Liver (tissue), 3 donors: ENCODE measurements around the gene CDH4.

Experiments used
- CTCF ChIP-seq: fragments of 150-350 bp; IDR thresholded peaks from 2 replicates; pipeline ENCODE4 v1.5.1; 2017; ENCODE audit warnings: improper control_type of control experiment, low read depth, low read length; ENCODE audit not compliant: missing input control
- GABPA ChIP-seq, 2 donors: IDR thresholded peaks in 1 of 2; conservative IDR thresholded peaks in 1 of 2; 2 replicates each; pipeline ENCODE4 v1.6.1; 2016; ENCODE audit warnings: antibody characterized with exemption in 2 of 2, mild to moderate bottlenecking in 1 of 2, moderate library complexity in 1 of 2
- JUND ChIP-seq, 2 donors: IDR thresholded peaks; 2 replicates each; pipeline ENCODE4 v1.6.1; 2016; ENCODE audit warnings: antibody characterized with exemption in 2 of 2
- MAX ChIP-seq: IDR thresholded peaks from 2 replicates; pipeline ENCODE4 v1.6.1; 2016; ENCODE audit warnings: antibody characterized with exemption
- NR2F2 ChIP-seq: IDR thresholded peaks from 2 replicates; pipeline ENCODE4 v1.6.1; 2016; ENCODE audit warnings: antibody characterized with exemption
- RAD21 ChIP-seq, 2 donors: IDR thresholded peaks; 2 replicates each; pipeline ENCODE4 v1.6.1; 2016; ENCODE audit warnings: antibody characterized with exemption in 2 of 2, mild to moderate bottlenecking in 2 of 2
- RXRA ChIP-seq, 2 donors: IDR thresholded peaks; 2 replicates each; pipeline ENCODE4 v1.6.1; 2017 to 2018; ENCODE audit warnings: antibody characterized with exemption in 2 of 2, mild to moderate bottlenecking in 1 of 2
- TAF1 ChIP-seq: conservative IDR thresholded peaks from 2 replicates; pipeline ENCODE4 v1.6.1; 2016; ENCODE audit warnings: antibody characterized with exemption, mild to moderate bottlenecking
- YY1 ChIP-seq: IDR thresholded peaks from 2 replicates; pipeline ENCODE4 v1.6.1; 2016; ENCODE audit warnings: antibody characterized with exemption, mild to moderate bottlenecking
- ZBTB33 ChIP-seq: IDR thresholded peaks from 2 replicates; pipeline ENCODE4 v1.6.1; 2016; ENCODE audit warnings: antibody characterized with exemption
- donor health status: healthy.
- donor health status: healthy.

GRCh38 chr20:61735503-61735785 is 483.4 kb downstream of the CDH4 start:
- TF ChIP-seq GABPA (IDR thresholded peaks at IDR 0.05 in 1 of 2, conservative IDR thresholded peaks at IDR 0.05 in 1 of 2) (no peak), ZBTB33 (no peak), CTCF (no peak), JUND (IDR thresholded peaks at IDR 0.05) (no peak), RXRA (IDR thresholded peaks at IDR 0.05) (no peak), TAF1 (no peak), RAD21 (IDR thresholded peaks at IDR 0.05) (no peak), YY1 (no peak), NR2F2 (no peak), MAX (no peak)
